Naive thymus-derived CD4-positive, alpha-beta T cell (primary cell): ENCODE data around the gene LMNTD2. TPM values are rescaled to one million over a fixed set of nuclear protein-coding genes. Genes with fewer than 3 reads are reported as not detected.

Source experiments
- ATAC-seq: fragments of 150-1000 bp; cut with Tn5 transposase; 2 replicates; pipeline ENCODE4 v1.10.0; 2021; ENCODE audit warnings: mild to moderate bottlenecking, moderate library complexity
- CTCF ChIA-PET: fragments of 350-600 bp; sonication (Branson Sonifier 250); formaldehyde crosslinking; loops from one replicate; lab custom pipeline; 2021; ENCODE audit warnings: antibody characterized with exemption; lab: Charles Lee
- POLR2A ChIA-PET: fragments of 350-600 bp; sonication (Branson Sonifier 250); formaldehyde crosslinking; loops from one replicate; lab custom pipeline; 2021; ENCODE audit warnings: antibody characterized with exemption, inconsistent platforms; lab: Charles Lee
- DNase-seq, 9 donors: peaks; one replicate each; pipeline versions ENCODE4 v3.0.0 to v3.0.0-alpha.2; 2020 to 2022; ENCODE audit warnings: mixed read lengths in 1 of 9
- H3K27ac ChIP-seq: one replicate; pipeline ENCODE4 v1.7.0; 2013; ENCODE audit warnings: mild to moderate bottlenecking, low read depth, low read length, moderate library complexity
- H3K27me3 ChIP-seq, 2 donors: one replicate each; pipeline ENCODE4 v1.7.0; 2013; ENCODE audit warnings: low read length in 2 of 2, mild to moderate bottlenecking in 2 of 2, moderate library complexity in 2 of 2; ENCODE audit not compliant: control insufficient read depth in 2 of 2, insufficient read depth in 2 of 2
- H3K36me3 ChIP-seq, 3 experiments: 1 replicate in 2 of 3; 2 replicates in 1 of 3; pipeline ENCODE4 v1.7.0; 2013; ENCODE audit warnings: low read length in 3 of 3, mild to moderate bottlenecking in 3 of 3, moderate library complexity in 1 of 3; ENCODE audit not compliant: insufficient read depth in 3 of 3, control insufficient read depth in 2 of 3
- H3K4me1 ChIP-seq, 2 donors: one replicate each; pipeline ENCODE4 v1.7.0; 2013; ENCODE audit warnings: low read length in 2 of 2, mild to moderate bottlenecking in 2 of 2, moderate library complexity in 1 of 2; ENCODE audit not compliant: control insufficient read depth in 2 of 2, insufficient read depth in 2 of 2
- H3K4me3 ChIP-seq: 2 replicates; pipeline ENCODE4 v1.7.0; 2013; ENCODE audit warnings: mild to moderate bottlenecking, low read length
- H3K9me3 ChIP-seq, 3 experiments: 1 replicate in 2 of 3; 2 replicates in 1 of 3; pipeline ENCODE4 v1.7.0; 2013; ENCODE audit warnings: low read length in 3 of 3; ENCODE audit not compliant: control insufficient read depth in 2 of 3
- H3K27ac Mint-ChIP-seq, 9 donors: one replicate each; pipeline ENCODE4 v1.8.0; 2020 to 2022; ENCODE audit warnings: mixed read lengths in 9 of 9, mild to moderate bottlenecking in 8 of 9, moderate library complexity in 5 of 9, inconsistent platforms in 2 of 9
- H3K27me3 Mint-ChIP-seq, 5 donors: one replicate each; pipeline ENCODE4 v1.8.0; 2021 to 2022; ENCODE audit warnings: mixed read lengths in 5 of 5, mild to moderate bottlenecking in 1 of 5
- H3K36me3 Mint-ChIP-seq, 5 donors: one replicate each; pipeline ENCODE4 v1.8.0; 2020 to 2022; ENCODE audit warnings: mixed read lengths in 5 of 5, mild to moderate bottlenecking in 3 of 5, inconsistent platforms in 1 of 5
- H3K4me1 Mint-ChIP-seq, 7 donors: one replicate each; pipeline ENCODE4 v1.8.0; 2020 to 2022; ENCODE audit warnings: mixed read lengths in 7 of 7, mild to moderate bottlenecking in 3 of 7, inconsistent platforms in 1 of 7
- H3K4me3 Mint-ChIP-seq, 10 donors: one replicate each; pipeline ENCODE4 v1.8.0; 2020 to 2022; ENCODE audit warnings: mild to moderate bottlenecking in 10 of 10, mixed read lengths in 10 of 10, moderate library complexity in 6 of 10, inconsistent platforms in 2 of 10
- H3K9me3 Mint-ChIP-seq, 11 donors: one replicate each; pipeline ENCODE4 v1.8.0; 2020 to 2022; ENCODE audit warnings: mixed read lengths in 11 of 11, mild to moderate bottlenecking in 4 of 11, inconsistent platforms in 1 of 11, moderate library complexity in 1 of 11
- intact Hi-C, 2 donors: fragments of 100-400 bp; cut with micrococcal nuclease; formaldehyde crosslinking; loops; one replicate each; pipeline ENCODE4 v1.15.1; 2023
- polyA plus RNA-seq, 2 donors: library from polyadenylated mRNA; unstranded; fragments of 300-500 nt; fragmentation: Illumina TruSeq; gene quantifications; one replicate each; pipeline ENCODE4 v1.2.3, GENCODE V29; 2021
- total RNA-seq, 6 experiments: library from RNA in 5 of 6; stranded (reverse) in 5 of 6; gene quantifications; 1 replicate in 5 of 6; 2 replicates in 1 of 6; pipeline ENCODE4 v1.2.3 and lab custom pipeline; 2021 to 2026

Gene LMNTD2
- total and polyA plus RNA-seq, 7 experiments from 2014 or later: 2.3 to 14.7 (median 9.0) TPM

DNA sequence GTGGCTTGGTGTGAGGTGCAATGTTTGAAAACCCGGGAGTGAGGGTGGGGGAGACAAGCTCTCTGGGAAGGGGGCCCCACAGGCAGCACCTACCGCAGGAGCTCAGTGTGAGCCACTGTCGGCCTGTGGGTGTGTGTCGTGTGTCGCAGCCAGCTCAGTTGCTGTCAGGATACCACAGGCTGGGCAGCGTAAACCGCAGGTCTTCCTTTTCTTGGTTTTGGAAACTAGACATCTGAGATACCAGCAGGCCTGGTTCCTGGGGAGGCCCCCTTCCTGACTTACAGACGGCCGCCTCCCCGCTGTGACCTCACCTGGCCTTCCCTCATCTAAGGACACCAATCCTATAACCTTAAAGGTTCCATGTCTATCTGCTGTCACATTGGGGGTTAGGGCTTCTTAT lies 35.8 kb upstream of the LMNTD2 start:
- ChIA-PET POLR2A (no interaction called here), CTCF (interaction anchor here (0.7 kb wide), 1 partner anchor 382 kb away, joined by 4 read pairs; no protein-coding TSS in a partner anchor)
- no peak overlapping the region for H3K4me3 ChIP-seq
- Mint-ChIP-seq H3K9me3 (peaks cover 0 to 3% (median 0%) of the 10 kb centered on the region in 11 donors), H3K4me1 (peaks cover 0 to 11% (median 5%) of the 10 kb centered on the region in 7 donors), H3K36me3 (peaks cover 4 to 34% (median 11%) of the 10 kb centered on the region in 5 donors), H3K27ac (peak overlapping the region in 2 of 9 donors; percentile 9 to 55), H3K4me3 (peak overlapping the region in 2 of 10 donors; percentile 16 to 25), H3K27me3 (no peaks in the 10 kb centered on the region)
- intact Hi-C loops: no loop called here
- peaks cover 15 to 87% (median 16%) of the 10 kb centered on the region in 3 experiments for H3K36me3 ChIP-seq
- H3K4me1 ChIP-seq: peaks cover 0 to 4% of the 10 kb centered on the region in 2 donors
- DNase-seq (no peak), ATAC-seq (no peak)
- H3K27ac ChIP-seq: no peak overlapping the region
- no peaks in the 10 kb centered on the region for H3K9me3 ChIP-seq
- H3K27me3 ChIP-seq: no peaks in the 10 kb centered on the region

DNA sequence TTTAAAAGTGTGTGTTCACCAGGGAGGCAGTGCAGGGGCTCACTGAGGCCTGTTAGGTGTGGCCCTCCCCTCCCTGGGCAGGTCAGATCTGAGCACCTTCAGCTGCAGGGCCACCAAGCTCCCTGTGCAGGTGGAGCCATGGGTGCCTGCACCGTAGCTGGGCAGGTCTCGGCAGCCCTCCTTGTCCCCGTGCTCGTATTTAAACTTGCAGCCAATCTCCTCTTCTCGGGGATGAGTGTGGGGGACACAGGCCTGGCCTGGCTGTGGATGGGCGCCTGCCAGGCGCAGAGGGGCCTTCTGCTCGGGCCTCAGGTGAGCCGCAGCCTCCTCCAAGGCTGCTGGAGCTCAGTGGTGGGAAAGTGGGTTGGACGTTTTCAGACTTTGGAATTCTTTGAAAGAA lies 34.9 kb upstream of the LMNTD2 start:
- intact Hi-C loops: no loop called here
- no peak overlapping the region for H3K4me3 ChIP-seq
- peaks cover 0 to 4% of the 10 kb centered on the region in 2 donors for H3K4me1 ChIP-seq
- Mint-ChIP-seq H3K4me3 (no peak overlapping the region), H3K27me3 (no peaks in the 10 kb centered on the region), H3K4me1 (peaks cover 0 to 11% (median 5%) of the 10 kb centered on the region in 7 donors), H3K27ac (no peak overlapping the region), H3K36me3 (peaks cover 4 to 37% (median 10%) of the 10 kb centered on the region in 5 donors), H3K9me3 (peaks cover 0 to 3% (median 0%) of the 10 kb centered on the region in 11 donors)
- ChIA-PET CTCF (no interaction called here), POLR2A (interaction anchor here (0.6 kb wide), 1 partner anchor 352 kb away, joined by 3 read pairs; no protein-coding TSS in a partner anchor)
- H3K36me3 ChIP-seq: peaks cover 15 to 90% (median 17%) of the 10 kb centered on the region in 3 experiments
- no peaks in the 10 kb centered on the region for H3K9me3 ChIP-seq
- ATAC-seq (no peak), DNase-seq (no peak)
- H3K27me3 ChIP-seq: no peaks in the 10 kb centered on the region
- no peak overlapping the region for H3K27ac ChIP-seq

DNA sequence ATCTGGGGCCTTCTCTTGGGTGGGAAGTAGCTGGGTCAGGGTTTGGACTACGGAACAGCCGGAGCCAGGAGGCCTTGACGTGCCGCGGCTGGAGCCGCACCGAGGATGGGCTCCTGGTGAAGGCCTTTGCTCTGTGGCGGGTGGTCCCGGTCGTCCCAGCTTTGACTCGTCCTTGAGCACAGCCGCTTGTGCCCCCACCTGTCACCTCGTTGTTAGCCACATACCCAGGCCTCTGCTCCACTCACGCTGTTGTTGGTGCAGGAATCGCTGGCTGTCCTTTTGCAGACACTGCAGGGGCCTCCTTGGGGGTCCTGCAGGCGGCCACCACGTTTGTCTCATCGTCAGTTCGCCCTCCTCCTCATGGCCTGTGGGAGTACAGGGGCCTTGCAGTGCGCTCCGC lies 32.8 kb upstream of the LMNTD2 start:
- ChIA-PET POLR2A (no interaction called here), CTCF (no interaction called here)
- Histone ChIP-seq H3K4me3 (no peak overlapping the region), H3K9me3 (no peaks in the 10 kb centered on the region), H3K27me3 (no peaks in the 10 kb centered on the region), H3K36me3 (peaks cover 12 to 89% (median 21%) of the 10 kb centered on the region in 3 experiments), H3K4me1 (peaks cover under 1 to 4% of the 10 kb centered on the region in 2 donors), H3K27ac (no peak overlapping the region)
- Mint-ChIP-seq H3K4me1 (peaks cover 0 to 22% (median 8%) of the 10 kb centered on the region in 7 donors), H3K36me3 (peaks cover 8 to 41% (median 17%) of the 10 kb centered on the region in 5 donors), H3K4me3 (no peak overlapping the region), H3K9me3 (peaks cover 0 to 3% (median 0%) of the 10 kb centered on the region in 11 donors), H3K27ac (no peak overlapping the region), H3K27me3 (no peaks in the 10 kb centered on the region)
- no peak for ATAC-seq
- intact Hi-C loops: no loop called here
- no peak for DNase-seq

DNA sequence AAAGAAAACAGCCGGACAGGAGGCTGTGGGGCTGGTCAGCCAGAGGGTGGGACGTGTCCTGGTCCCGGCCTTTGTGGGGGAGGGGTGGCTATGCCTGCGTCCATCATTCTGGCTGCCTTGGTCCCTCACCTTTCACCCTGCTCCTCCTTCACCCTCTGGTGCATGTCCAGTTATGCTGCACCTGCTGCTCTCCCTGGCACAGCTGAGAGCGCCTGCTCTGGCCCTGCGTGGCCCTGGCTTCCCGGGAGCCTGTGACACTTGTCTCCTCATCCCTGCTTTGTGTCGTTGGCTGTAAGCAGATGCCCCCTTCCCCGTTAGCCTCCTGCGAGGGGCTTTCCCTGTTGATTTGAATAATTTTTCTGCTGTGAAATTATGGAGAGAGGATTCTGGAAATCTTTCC lies 32.4 kb upstream of the LMNTD2 start:
- peaks cover 9 to 41% (median 20%) of the 10 kb centered on the region in 5 donors for H3K36me3 Mint-ChIP-seq
- ChIA-PET CTCF (no interaction called here), POLR2A (no interaction called here)

DNA sequence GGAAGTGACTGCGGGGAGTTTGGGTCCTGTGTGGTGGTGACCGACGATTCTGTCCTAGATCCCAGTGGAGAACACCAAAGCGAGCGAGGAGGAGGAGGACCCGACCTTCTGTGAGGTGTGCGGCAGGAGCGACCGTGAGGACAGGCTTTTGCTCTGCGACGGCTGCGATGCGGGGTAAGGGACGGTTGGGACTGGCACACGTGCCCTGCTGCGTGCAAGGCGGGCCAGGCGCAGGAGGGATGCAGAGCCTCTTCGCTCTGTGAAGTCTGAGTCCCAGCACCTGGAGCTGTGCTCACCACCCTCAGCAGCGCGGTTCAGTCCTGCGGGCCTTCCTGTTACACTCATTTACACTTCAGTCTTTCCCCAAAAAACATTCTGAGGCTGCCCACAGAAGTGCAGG lies 32.0 kb upstream of the LMNTD2 start:
- Histone ChIP-seq H3K27me3 (no peaks in the 10 kb centered on the region), H3K9me3 (no peaks in the 10 kb centered on the region), H3K27ac (no peak overlapping the region), H3K4me1 (peaks cover 9% of the 10 kb centered on the region in 2 donors), H3K36me3 (peaks cover 15 to 81% (median 17%) of the 10 kb centered on the region in 3 experiments), H3K4me3 (no peak overlapping the region)
- POLR2A ChIA-PET: no interaction called here
- H3K27ac Mint-ChIP-seq: peak overlapping the region in 2 of 9 donors; percentile 1 to 51
- no peak for ATAC-seq
- peaks cover 0 to 3% (median 0%) of the 10 kb centered on the region in 11 donors for H3K9me3 Mint-ChIP-seq
- no peaks in the 10 kb centered on the region for H3K27me3 Mint-ChIP-seq
- H3K36me3 Mint-ChIP-seq: peaks cover 9 to 42% (median 20%) of the 10 kb centered on the region in 5 donors
- peaks cover 8 to 30% (median 16%) of the 10 kb centered on the region in 7 donors for H3K4me1 Mint-ChIP-seq
- no peak for DNase-seq
- intact Hi-C loops: no loop called here
- CTCF ChIA-PET: no interaction called here
- H3K4me3 Mint-ChIP-seq: no peak overlapping the region

More for the DNA sequence above, 32.4 kb upstream of the LMNTD2 start:
- Histone ChIP-seq H3K9me3 (no peaks in the 10 kb centered on the region), H3K36me3 (peaks cover 11 to 85% (median 20%) of the 10 kb centered on the region in 3 experiments), H3K4me1 (peaks cover 5% of the 10 kb centered on the region in 2 donors), H3K27me3 (no peaks in the 10 kb centered on the region), H3K4me3 (no peak overlapping the region), H3K27ac (no peak overlapping the region)
- no peak overlapping the region for H3K4me3 Mint-ChIP-seq
- H3K27ac Mint-ChIP-seq: no peak overlapping the region
- ATAC-seq (no peak), DNase-seq (no peak)
- intact Hi-C loops: no loop called here
- H3K4me1 Mint-ChIP-seq: peaks cover 4 to 26% (median 12%) of the 10 kb centered on the region in 7 donors
- no peaks in the 10 kb centered on the region for H3K27me3 Mint-ChIP-seq
- peaks cover 0 to 3% (median 0%) of the 10 kb centered on the region in 11 donors for H3K9me3 Mint-ChIP-seq

DNA sequence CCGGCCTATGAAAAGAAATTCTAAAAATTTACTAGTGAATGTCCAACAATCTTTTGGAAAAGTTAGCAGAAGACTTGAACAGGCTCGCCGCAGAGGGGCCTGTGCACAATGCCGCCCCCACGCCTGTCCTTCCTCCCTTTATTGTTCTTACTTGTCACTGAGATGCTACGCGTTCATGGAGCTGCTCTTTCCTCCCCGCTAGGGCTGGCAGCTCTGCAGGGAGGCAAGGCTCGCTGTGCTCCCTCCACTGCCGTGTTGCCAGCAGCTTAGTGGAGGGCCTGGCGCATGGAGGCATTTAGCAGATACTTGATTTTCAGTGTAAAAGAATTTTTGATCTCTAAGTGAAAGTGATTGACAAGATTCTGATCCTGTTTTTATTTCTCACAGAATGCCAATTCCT lies 30.5 kb upstream of the LMNTD2 start:
- H3K36me3 Mint-ChIP-seq: peaks cover 9 to 42% (median 19%) of the 10 kb centered on the region in 5 donors
- Histone ChIP-seq H3K9me3 (no peaks in the 10 kb centered on the region), H3K4me1 (peaks cover 12 to 14% of the 10 kb centered on the region in 2 donors), H3K27me3 (no peaks in the 10 kb centered on the region), H3K4me3 (no peak overlapping the region), H3K36me3 (peaks cover 11 to 81% (median 21%) of the 10 kb centered on the region in 3 experiments), H3K27ac (no peak overlapping the region)
- H3K4me3 Mint-ChIP-seq: no peak overlapping the region
- ATAC-seq (no peak), DNase-seq (no peak)
- intact Hi-C loops: no loop called here
- H3K4me1 Mint-ChIP-seq: peaks cover 9 to 38% (median 29%) of the 10 kb centered on the region in 7 donors
- no peaks in the 10 kb centered on the region for H3K27me3 Mint-ChIP-seq
- peak overlapping the region in 1 of 9 donors; percentile 2 for H3K27ac Mint-ChIP-seq
- CTCF ChIA-PET: interaction anchor here (0.6 kb wide), 1 partner anchor 123 kb away, joined by 3 read pairs; no protein-coding TSS in a partner anchor
- peaks cover 0 to 1% (median 0%) of the 10 kb centered on the region in 11 donors for H3K9me3 Mint-ChIP-seq
- POLR2A ChIA-PET: interaction anchor here (0.6 kb wide), 1 partner anchor 79 kb away, joined by 3 read pairs; no protein-coding TSS in a partner anchor
